ENCODE results near the gene BARX1. TPM values are rescaled to one million over a fixed set of nuclear protein-coding genes. Genes with fewer than 3 reads are reported as not detected.

BARX1 gene
- total and polyA plus RNA-seq, 10 of the 15 experiments (the other 5 are each of a cell fraction or from before 2014, with no cell fraction given) = not detected

DNA sequence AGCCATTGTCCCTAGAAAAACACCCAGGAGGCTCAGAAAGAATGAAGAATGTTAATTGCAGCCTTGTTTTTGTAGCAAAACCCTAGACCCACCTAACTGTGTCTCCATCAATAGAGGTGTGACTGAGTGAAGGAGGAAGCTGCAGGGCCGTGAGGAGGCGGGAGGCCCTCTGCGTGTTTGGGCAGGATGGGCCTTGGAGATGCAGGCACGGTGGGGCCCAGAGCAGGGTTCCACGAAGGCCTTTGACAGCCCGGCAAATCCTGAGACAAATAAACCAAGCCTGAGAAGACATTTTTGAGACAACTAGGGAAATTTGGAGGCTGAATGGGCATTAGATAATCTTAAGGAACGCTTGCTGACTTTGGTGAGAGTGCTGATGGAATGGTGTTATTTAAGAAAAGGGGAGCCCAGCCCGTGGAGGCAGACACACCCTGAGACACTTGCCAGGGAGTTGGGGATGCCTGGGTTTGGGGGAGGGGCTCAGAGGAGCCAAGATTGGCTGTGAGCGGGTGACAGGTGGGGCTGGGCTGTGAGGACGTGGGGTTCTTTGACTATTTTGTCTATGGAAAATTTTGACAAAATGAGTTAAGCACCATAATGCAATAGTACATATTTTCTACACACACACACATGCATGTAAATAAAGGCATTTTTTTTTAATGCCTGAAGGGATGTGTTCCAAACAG, 48.8 kb downstream of the BARX1 start:
- no peak for FAIRE-seq
- no TSS peak for BruUV-seq (replicated peaks)

DNA sequence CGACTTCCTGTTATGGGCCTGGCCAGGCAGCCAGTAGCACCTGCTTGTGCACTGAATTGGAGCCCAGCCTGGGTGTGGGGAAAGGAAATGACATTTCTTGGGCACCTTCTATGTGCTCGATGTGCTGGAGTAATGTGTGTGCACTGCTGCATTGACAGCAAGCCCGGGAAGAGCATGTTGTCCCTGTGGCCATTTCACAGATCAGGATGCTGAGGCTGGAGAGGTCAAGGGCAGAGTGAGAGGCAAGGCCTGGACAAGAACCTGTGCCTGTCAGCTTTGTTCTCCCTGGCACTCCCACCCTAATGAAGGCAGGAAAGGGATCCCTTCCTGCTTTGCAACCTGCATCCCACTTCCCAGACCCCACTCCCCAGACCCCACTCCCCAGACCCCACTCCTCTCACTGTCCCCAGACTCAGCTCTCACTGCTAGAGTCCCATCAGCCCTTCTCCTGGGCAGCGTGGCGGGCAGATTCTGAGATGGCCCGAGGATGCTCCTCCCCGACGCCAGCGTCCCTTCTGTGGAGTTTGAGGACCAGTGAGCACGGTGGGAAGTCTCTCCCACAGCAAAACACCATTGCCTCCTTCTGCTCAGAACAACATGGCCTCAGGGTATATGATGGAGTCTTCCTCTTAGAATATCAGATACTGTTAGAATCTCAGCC, 49.6 kb downstream of the BARX1 start:
- Histone ChIP-seq H3K4me2 (ENCODE audit: control insufficient read depth, insufficient read depth) (no peak overlapping the region), H3K9me3 (replicated peaks; ENCODE audit: control insufficient read depth, insufficient read depth, low read length) (no peaks in the 10 kb centered on the region), H2AFZ (ENCODE audit: control insufficient read depth, low read depth, low read length) (no peak overlapping the region), H3K79me2 (ENCODE audit: control insufficient read depth, insufficient read depth, low read length) (no peaks in the 10 kb centered on the region), H3K4me3 (no peak overlapping the region), H3K36me3 (ENCODE audit: control insufficient read depth in 2 of 2, insufficient read depth in 2 of 2, low read length in 1 of 2) (no peaks in the 10 kb centered on the region), H3K9ac (ENCODE audit: control insufficient read depth, insufficient read depth, low read length) (no peak overlapping the region), H4K20me1 (ENCODE audit: control insufficient read depth, insufficient read depth) (no peaks in the 10 kb centered on the region), H3K4me1 (ENCODE audit: control insufficient read depth, insufficient read depth, low read length) (no peaks in the 10 kb centered on the region), H3K27me3 (replicated peaks in 1 of 2; ENCODE audit: control insufficient read depth in 2 of 2, insufficient read depth in 2 of 2, low read length in 1 of 2) (peaks cover 0 to 7% of the 10 kb centered on the region in 2 experiments; a peak in 2 of 4 replicates), H3K27ac (ENCODE audit: control insufficient read depth, insufficient read depth) (no peak overlapping the region)
- no peak for DNase-seq (ENCODE audit: low read depth, low spot score)
- no peak for FAIRE-seq
- CTCF ChIA-PET = no interaction called here
- SMC1A ChIA-PET (ENCODE audit: uncharacterized antibody, unreplicated experiment) = no interaction called here
- RAD21 ChIA-PET (ENCODE audit: unreplicated experiment) = no interaction called here
- 14% methylated on average over 10 of the region's 10 CpGs for WGBS (ENCODE audit: insufficient coverage, insufficient replicate concordance, low lambda C conversion rate, missing lambda C conversion rate)
- intact Hi-C loops (cut with micrococcal nuclease; ENCODE audit: unreplicated experiment) (no loop called here), in situ Hi-C loops (cut with MboI) (no loop called here)
- no TSS peak for BruUV-seq (replicated peaks)
- POLR2A ChIA-PET = no interaction called here
- no peak for ATAC-seq
- TF ChIP-seq CBFB (IDR thresholded peaks at IDR 0.05; ENCODE audit: low read depth) (no peak), MEF2B (IDR thresholded peaks at IDR 0.05; ENCODE audit: partially characterized antibody, poor library complexity, severe bottlenecking) (no peak), MTA2 (IDR thresholded peaks at IDR 0.05; ENCODE audit: low read depth) (no peak), SIX5 (IDR thresholded peaks at IDR 0.05; ENCODE audit: low read depth, low read length, severe bottlenecking) (no peak), CHD4 (IDR thresholded peaks at IDR 0.05) (no peak), RAD51 (IDR thresholded peaks at IDR 0.05) (no peak), IKZF2 (IDR thresholded peaks at IDR 0.05) (no peak), TCF3 (IDR thresholded peaks at IDR 0.05; ENCODE audit: borderline replicate concordance, insufficient read depth, low read depth, low read length) (no peak), JUNB (IDR thresholded peaks at IDR 0.05) (no peak), FOXM1 (IDR thresholded peaks at IDR 0.05; ENCODE audit: low read depth, low read length) (no peak)

More for the DNA sequence above, 48.8 kb downstream of the BARX1 start:
- Histone ChIP-seq H3K4me1 (ENCODE audit: control insufficient read depth, insufficient read depth, low read length) (no peaks in the 10 kb centered on the region), H3K4me3 (no peak overlapping the region), H3K4me2 (ENCODE audit: control insufficient read depth, insufficient read depth) (no peak overlapping the region), H3K79me2 (ENCODE audit: control insufficient read depth, insufficient read depth, low read length) (no peaks in the 10 kb centered on the region), H3K27ac (ENCODE audit: control insufficient read depth, insufficient read depth) (no peak overlapping the region), H3K36me3 (ENCODE audit: control insufficient read depth in 2 of 2, insufficient read depth in 2 of 2, low read length in 1 of 2) (no peaks in the 10 kb centered on the region), H3K9me3 (replicated peaks; ENCODE audit: control insufficient read depth, insufficient read depth, low read length) (no peaks in the 10 kb centered on the region), H4K20me1 (ENCODE audit: control insufficient read depth, insufficient read depth) (no peaks in the 10 kb centered on the region), H3K27me3 (replicated peaks in 1 of 2; ENCODE audit: control insufficient read depth in 2 of 2, insufficient read depth in 2 of 2, low read length in 1 of 2) (peaks cover 0 to 7% of the 10 kb centered on the region in 2 experiments; a peak in 2 of 4 replicates), H3K9ac (ENCODE audit: control insufficient read depth, insufficient read depth, low read length) (no peak overlapping the region), H2AFZ (ENCODE audit: control insufficient read depth, low read depth, low read length) (no peak overlapping the region)
- WGBS (ENCODE audit: insufficient coverage, insufficient replicate concordance, low lambda C conversion rate, missing lambda C conversion rate) = 31% methylated on average over 10 of the region's 10 CpGs
- SMC1A ChIA-PET (ENCODE audit: uncharacterized antibody, unreplicated experiment) = no interaction called here
- in situ Hi-C loops (cut with MboI) (no loop called here), intact Hi-C loops (cut with micrococcal nuclease; ENCODE audit: unreplicated experiment) (no loop called here)
- ATAC-seq = no peak
- RAD21 ChIA-PET (ENCODE audit: unreplicated experiment) = no interaction called here
- CTCF ChIA-PET = no interaction called here
- DNase-seq (ENCODE audit: low read depth, low spot score) = no peak
- POLR2A ChIA-PET = no interaction called here
- no peak for TF ChIP-seq ASH2L (IDR thresholded peaks at IDR 0.05; ENCODE audit: borderline replicate concordance, low read depth)
- no peak for TF ChIP-seq BCL11A (IDR thresholded peaks at IDR 0.05; ENCODE audit: low read depth, low read length)
- TF ChIP-seq TCF12 (IDR thresholded peaks at IDR 0.05; ENCODE audit: low read depth, low read length) = no peak
- TF ChIP-seq ZSCAN29 (IDR thresholded peaks at IDR 0.05) = no peak
- TF ChIP-seq SREBF2 (IDR thresholded peaks at IDR 0.05; ENCODE audit: low read length) = no peak
- no peak for TF ChIP-seq NFIC (IDR thresholded peaks at IDR 0.05; ENCODE audit: low read depth, low read length)
- TF ChIP-seq TBL1XR1 (IDR thresholded peaks at IDR 0.05; ENCODE audit: low read depth, low read length) = no peak
- no peak for TF ChIP-seq NFYA (IDR thresholded peaks at IDR 0.05; ENCODE audit: borderline replicate concordance, low read depth, low read length)
- no peak for TF ChIP-seq MYC (IDR thresholded peaks at IDR 0.05; ENCODE audit: insufficient read depth, insufficient read length, insufficient replicate concordance, low read length, severe bottlenecking)
